Stimulated activated CD4-positive, alpha-beta T cell treated with anti-CD3 and anti-CD28 coated beads, TNF-alpha, amount 100 ng/mL, for 24 hours (primary cell): ENCODE measurements around the gene DYSF.

Experiments
- DNase-seq, 3 experiments: peaks; one replicate each; pipeline ENCODE4 v3.0.0-alpha.2; 2020; ENCODE audit warnings: low read depth in 3 of 3

Gene DYSF

GRCh38 chr2:71672826-71673795 lies 219.8 kb downstream of the DYSF start:
- DNase-seq = no peak

DNA sequence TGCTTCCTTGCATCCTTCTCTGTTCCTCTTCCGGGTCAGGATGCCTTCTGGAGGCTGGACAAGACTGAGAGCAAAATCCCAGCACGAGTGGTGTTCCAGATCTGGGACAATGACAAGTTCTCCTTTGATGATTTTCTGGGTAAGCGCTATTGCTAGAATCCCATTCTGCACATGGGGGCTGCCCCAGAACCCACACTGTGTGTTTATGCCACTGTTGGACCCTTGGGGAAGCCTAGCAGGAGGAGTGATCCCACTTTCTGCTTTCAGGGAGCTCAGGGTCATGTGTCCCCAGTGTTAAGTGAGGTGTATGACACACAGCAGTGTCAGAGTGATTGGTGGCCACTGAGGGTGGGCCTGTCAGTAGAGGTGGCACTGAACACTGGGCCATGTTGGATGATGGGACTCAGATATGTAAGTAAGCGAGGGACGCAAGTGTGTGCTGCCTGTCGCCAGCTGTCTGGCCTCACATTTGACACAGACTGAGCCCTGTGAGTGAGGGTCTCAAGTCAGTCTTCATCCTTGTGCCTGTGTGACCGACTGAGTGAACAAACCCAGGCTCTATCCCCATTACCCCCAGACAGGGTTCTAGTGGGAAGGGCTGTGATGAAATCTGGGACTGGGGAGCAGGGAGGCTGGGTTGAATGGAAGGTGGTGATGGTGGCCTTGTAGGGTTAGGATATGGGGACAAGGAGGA lies 220.9 kb downstream of the DYSF start:
- DNase-seq = no peak

GRCh38 chr2:71675296-71675695 lies 221.9 kb downstream of the DYSF start:
- no peak for DNase-seq

DNA sequence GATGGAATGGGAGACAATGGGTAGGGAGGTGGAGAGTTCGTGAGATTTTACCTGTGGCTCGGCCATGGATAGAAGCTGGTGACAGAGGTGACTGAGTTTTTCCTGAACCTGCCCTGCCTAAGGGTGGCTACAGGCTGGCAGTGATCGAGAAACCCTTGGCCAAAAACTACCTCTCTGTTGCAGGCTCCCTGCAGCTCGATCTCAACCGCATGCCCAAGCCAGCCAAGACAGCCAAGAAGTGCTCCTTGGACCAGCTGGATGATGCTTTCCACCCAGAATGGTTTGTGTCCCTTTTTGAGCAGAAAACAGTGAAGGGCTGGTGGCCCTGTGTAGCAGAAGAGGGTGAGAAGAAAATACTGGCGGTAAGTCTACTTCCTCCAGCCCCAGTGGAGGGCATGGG lies 225.5 kb downstream of the DYSF start:
- DNase-seq = no peak

- DNase-seq = no peak
Measured at GRCh38 chr2:71679491-71679890, 226.1 kb downstream of the DYSF start.

DNA sequence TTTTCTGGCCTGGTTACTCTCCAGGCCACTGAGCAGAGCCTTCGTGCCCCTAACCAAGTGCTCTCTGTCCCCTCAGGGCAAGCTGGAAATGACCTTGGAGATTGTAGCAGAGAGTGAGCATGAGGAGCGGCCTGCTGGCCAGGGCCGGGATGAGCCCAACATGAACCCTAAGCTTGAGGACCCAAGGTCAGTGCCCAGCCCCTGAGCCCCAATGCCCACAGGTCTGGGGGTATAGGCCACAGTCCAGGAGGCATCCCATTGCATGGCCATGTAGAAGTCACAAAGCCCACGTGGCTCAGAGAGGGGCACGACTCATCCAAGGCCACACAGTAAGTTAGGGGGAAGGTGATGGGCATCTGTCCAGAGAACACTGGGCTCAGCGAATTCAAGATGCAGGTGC lies 227.6 kb downstream of the DYSF start:
- no peak for DNase-seq

DNA sequence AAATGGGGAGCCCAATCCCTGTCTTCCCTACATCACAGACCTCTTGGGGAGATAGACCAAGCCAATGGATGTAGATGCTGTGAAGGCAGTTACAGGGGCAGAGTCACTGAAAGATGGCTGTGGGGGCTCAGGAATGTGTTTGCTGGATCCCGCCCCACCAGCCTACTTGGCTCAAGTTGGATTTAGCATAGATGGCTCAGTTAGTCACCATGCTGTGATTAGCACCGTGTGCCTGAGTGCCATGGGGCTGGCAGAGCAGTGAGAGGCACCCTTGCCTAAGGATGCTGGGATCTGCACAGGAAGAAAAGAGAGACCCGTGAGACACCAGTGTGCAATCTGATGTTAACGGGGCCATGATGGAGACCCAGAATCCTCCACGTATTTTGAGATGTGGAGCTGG lies 228.3 kb downstream of the DYSF start:
- DNase-seq = no peak

DNA sequence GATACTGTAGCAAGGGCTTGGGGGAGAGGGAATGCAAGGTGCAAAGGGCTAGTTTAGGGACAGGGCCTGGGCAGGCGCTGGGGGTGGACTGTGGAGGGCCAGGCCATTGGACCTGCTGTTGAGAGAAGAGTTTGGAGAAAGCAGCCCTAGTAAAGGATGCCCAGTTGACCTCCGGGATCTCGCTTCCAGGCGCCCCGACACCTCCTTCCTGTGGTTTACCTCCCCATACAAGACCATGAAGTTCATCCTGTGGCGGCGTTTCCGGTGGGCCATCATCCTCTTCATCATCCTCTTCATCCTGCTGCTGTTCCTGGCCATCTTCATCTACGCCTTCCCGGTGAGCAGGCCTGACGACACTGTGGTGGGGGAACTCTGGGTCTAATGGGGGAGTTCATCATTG lies 229.0 kb downstream of the DYSF start:
- no peak for DNase-seq

DNA sequence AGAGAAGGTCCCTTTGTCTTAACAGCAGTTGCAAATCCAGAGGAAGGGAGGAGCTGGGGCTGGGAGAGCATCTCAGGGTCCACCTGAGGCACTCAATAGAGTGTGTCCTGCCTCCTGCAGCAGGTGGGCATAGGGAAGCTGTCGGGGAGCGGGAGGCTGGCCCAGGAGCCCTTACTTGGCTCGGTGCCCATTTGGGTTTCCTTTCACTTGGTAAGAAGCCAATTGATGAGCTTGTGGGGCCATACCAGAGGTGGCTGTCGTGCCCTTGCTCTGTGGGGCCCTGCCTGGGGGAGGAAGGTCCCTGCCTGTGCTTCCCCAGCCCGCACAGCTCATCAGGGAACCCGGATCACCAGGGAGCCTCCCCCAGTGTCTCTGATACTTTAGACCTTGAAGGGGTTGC lies 229.7 kb downstream of the DYSF start:
- DNase-seq = no peak

DNA sequence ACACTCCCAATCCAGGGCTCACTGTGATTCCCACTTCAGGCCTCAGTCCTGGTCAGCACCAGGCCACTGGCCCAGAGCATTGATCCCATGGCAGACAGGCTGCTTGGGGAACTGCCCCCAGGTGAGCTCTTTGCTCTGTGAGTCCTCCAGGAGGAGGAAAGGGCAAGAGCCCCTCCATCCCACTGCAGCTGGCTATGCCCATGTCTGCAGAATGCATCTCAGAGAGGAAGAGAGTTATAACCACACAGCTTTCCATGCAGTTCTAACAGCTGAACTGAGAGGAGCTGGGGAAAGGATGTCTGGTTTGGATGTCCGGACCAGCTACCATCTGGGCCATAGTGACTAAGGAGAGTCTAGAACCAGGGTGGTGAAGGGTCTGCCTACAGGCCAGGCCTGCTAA lies 230.3 kb downstream of the DYSF start:
- DNase-seq = no peak

GRCh38 chr2:71684226-71685072 lies 231.1 kb downstream of the DYSF start:
- DNase-seq = no peak

GRCh38 chr2:71685073-71685848 lies 231.9 kb downstream of the DYSF start:
- DNase-seq = no peak

DNA sequence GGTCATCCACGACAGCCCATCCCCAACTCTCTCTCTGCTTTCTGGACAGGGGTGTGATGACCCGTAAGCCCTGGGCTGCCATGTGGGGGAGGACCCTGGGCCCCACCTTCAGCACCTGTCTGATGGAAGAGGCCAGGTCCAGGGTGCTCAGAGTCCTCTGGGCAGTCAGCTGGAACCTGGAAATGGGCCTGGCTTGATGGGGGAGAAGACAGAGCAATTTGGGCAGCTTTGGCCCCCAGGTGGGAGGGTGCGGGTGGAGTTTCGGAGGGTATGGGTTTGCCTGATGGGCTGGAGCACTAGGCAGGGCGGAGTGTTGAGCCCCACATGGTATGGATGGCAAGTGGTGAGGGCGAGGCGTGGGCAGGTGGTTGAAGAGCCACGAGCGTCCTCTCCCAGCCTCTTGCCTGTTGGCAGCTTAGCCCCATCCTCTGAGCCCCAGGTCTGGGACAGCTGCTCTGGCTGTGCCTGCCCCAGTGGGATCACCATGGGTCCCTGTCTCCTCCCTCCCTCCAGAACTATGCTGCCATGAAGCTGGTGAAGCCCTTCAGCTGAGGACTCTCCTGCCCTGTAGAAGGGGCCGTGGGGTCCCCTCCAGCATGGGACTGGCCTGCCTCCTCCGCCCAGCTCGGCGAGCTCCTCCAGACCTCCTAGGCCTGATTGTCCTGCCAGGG lies 232.7 kb downstream of the DYSF start:
- DNase-seq = no peak

DNA sequence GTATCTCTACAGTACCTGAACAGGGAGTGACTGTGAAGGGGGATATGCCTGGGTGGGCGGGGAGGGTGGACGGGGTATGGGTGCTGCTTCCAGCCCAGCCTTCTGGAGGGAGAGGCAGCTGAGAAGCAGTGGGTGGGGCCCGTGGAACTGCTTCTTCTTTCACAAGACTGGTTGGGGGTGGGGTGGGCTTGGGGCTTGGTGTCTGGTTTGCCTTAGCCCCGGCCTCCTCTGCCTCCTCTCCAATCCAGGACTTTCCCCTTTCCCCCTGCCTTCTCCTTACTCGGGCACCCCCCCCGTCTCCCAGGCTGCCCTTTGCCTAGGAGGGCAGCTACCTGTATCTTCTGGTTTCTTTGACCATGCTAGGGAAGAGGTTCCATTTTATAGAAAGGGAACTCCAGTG lies 233.4 kb downstream of the DYSF start:
- DNase-seq = no peak

- DNase-seq = no peak
Measured at GRCh38 chr2:71687412-71687811, 234.1 kb downstream of the DYSF start.

- DNase-seq = no peak
Measured at GRCh38 chr2:71688530-71688929, 235.2 kb downstream of the DYSF start.

DNA sequence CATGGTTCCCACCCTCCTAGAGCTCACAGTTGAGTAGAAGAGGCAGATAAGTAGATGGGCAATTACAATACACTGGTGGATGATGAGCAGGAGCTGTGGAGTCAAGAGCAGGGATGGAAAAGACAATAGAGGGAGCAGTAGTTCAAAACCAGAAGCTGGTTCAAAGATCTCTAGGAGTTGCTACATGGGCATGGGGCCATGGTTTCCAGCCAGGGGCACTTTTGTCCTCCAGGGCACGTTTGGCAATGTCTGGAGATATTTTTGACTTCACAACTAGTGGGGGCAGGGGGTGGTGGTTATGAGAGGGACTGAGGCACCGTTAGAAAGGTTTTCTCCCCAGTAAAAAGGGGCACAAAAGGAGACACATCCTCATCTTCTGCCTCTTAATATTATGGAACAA lies 236.0 kb downstream of the DYSF start:
- no peak for DNase-seq

DNA sequence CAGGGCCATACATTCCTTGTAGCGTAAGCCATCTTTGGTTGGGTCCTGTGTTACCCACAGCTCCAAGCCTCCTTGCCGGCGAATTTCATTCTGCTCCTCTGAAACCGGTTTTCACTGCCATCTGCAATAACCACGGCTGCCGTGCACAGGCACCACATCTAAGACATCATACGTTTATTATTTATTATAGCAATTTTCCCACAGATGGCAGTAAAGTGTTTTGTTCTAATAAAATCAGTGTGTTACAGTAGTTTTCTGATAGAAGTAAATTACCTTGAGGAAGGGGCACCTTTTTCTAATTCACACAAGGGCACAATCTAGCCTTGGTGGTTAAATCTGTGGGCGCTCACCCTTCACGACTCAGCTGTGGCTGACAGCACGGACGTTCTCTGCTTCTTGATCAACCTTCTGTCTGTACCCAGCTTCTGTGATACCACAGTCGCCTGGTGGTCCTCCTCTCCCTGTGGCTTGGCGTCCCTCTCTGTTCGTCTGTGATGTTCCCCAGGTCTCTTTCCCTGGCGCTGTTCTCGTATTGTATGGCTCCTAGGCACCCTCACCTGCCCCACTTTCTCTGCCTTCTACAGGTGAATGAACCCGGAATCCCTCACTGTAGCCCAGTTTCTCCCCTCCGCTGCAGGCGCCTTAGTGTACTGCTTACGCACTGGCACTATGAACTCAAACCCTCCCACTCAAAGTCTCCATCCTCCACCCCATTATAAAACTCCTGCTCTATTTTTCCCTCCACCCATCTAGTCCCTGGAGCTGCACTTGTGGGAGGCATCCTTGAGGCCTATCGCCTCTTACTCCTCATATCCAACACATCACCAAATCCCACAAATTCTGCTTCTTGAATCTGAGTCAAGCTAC lies 236.8 kb downstream of the DYSF start:
- DNase-seq = no peak

DNA sequence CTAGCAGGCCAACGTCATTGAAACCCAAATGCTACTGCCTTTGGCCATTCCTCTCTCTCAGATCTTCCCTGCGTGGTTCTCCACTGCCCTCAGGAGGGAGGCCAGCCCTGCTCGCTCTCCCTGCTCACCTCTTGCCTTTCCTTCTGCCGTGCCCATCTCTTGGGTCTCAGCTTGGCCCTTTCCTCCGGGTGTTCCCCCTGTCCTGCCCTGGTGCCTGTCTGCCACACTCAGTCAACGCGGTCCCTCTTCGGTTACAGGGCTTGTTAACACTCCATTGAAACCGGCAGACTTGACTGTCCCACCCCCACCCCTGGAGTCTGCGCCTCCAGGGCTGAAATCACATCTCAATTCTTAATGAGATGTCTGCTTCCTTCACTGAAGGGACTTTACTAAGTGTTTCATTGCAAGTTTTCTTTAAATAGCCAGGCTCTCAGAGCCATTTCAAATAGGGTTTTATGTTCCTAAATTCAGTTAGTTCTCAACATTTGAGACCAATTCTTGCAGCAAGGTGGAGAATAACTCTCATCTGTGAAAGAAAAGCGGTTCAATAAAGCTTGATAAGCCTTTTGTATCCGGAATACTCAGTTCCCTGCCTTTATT lies 237.6 kb downstream of the DYSF start:
- no peak for DNase-seq
